OCI-LY1 (cell line): Measurements from ENCODE around the gene MARK3.

Experiments
- CTCF ChIP-seq: fragments of 200-600 bp; sonication (generic), shearing (Covaris generic); IDR thresholded peaks from 2 replicates; pipeline ENCODE4 v1.5.1; 2017; ENCODE audit warnings: mild to moderate bottlenecking, antibody characterized with exemption, low read length, moderate library complexity, mixed read lengths
- EZH2 ChIP-seq: fragments of 200-600 bp; sonication (generic), shearing (Covaris generic); IDR thresholded peaks from 2 replicates; pipeline ENCODE4 v1.8.0; 2017; ENCODE audit warnings: borderline replicate concordance, mixed run types, mild to moderate bottlenecking, antibody characterized with exemption, low read length, moderate library complexity, mixed read lengths

GRCh38 chr14:103382376-103382775, 2.8 kb upstream of the MARK3 start:
- no peak for TF ChIP-seq CTCF
- TF ChIP-seq EZH2, result no peak
